B cell (primary cell): ENCODE measurements around the gene COPS8. TPM values are rescaled to one million over a fixed set of nuclear protein-coding genes. Genes with fewer than 3 reads are reported as not detected.

Experiments used
- ATAC-seq: fragments of 200-7000 bp; cut with Tn5 transposase; one replicate; pipeline ENCODE4 v1.10.0; 2021; ENCODE audit warnings: low read depth, mild to moderate bottlenecking, moderate number of reproducible peaks, moderate library complexity
- CTCF ChIA-PET: fragments of 350-600 bp; sonication (Branson Sonifier 250); formaldehyde crosslinking; loops from one replicate; lab custom pipeline; 2021; ENCODE audit warnings: antibody characterized with exemption, inconsistent platforms; lab: Charles Lee
- POLR2A ChIA-PET: fragments of 350-600 bp; sonication (Branson Sonifier 250); formaldehyde crosslinking; loops from one replicate; lab custom pipeline; 2021; ENCODE audit warnings: antibody characterized with exemption; lab: Charles Lee
- DNase-seq: peaks from one replicate; pipeline ENCODE4 v3.0.0; 2013
- H2AFZ ChIP-seq: 2 replicates; pipeline ENCODE4 v1.6.1; 2012; ENCODE audit warnings: mild to moderate bottlenecking, low read depth, low read length; ENCODE audit not compliant: insufficient read depth, poor library complexity, severe bottlenecking
- H3K27ac ChIP-seq, 2 donors: 1 replicate in 1 of 2; 2 replicates in 1 of 2; pipeline ENCODE4 v1.5.1; 2012 to 2013; ENCODE audit warnings: low read length in 2 of 2, mild to moderate bottlenecking in 2 of 2, moderate library complexity in 1 of 2
- H3K27me3 ChIP-seq, 4 experiments: fragments of 200-600 bp in 1 of 4; sonication (generic) in 1 of 4; replicated peaks in 1 of 4; 1 replicate in 2 of 4; 2 replicates in 2 of 4; pipeline versions ENCODE4 v1.6.1 to v1.7.0; 2013 to 2016; ENCODE audit warnings: low read length in 3 of 4, mild to moderate bottlenecking in 2 of 4, mixed read lengths in 1 of 4, moderate library complexity in 1 of 4; ENCODE audit not compliant: insufficient read depth in 4 of 4, control insufficient read depth in 3 of 4; ENCODE audit errors: control extremely low read depth in 1 of 4
- H3K36me3 ChIP-seq, 2 experiments: replicated peaks in 1 of 2; 1 replicate in 1 of 2; 2 replicates in 1 of 2; pipeline versions ENCODE4 v1.6.1 to v1.7.1; 2013; ENCODE audit warnings: low read length in 1 of 2; ENCODE audit not compliant: insufficient read depth in 2 of 2, control insufficient read depth in 1 of 2; ENCODE audit errors: control extremely low read depth in 1 of 2, extremely low read depth in 1 of 2
- H3K4me1 ChIP-seq, 2 donors: fragments of 200-600 bp in 1 of 2; sonication (generic) in 1 of 2; 1 replicate in 1 of 2; 2 replicates in 1 of 2; pipeline versions ENCODE4 v1.5.1 to v1.6.1; 2013 to 2017; ENCODE audit warnings: low read length in 2 of 2; ENCODE audit not compliant: control insufficient read depth in 2 of 2, insufficient read depth in 2 of 2
- H3K4me2 ChIP-seq: replicated peaks from 2 replicates; pipeline ENCODE3; 2012; ENCODE audit warnings: mild to moderate bottlenecking, low read depth, low read length; ENCODE audit not compliant: poor library complexity, severe bottlenecking
- H3K4me3 ChIP-seq, 5 experiments: fragments of 200-600 bp in 1 of 5; sonication (generic) in 1 of 5; 1 replicate in 3 of 5; 2 replicates in 2 of 5; pipeline versions ENCODE4 v1.5.1 to v1.7.0; 2011 to 2016; ENCODE audit warnings: low read length in 4 of 5, mild to moderate bottlenecking in 4 of 5, low read depth in 2 of 5, control low read depth in 1 of 5, moderate library complexity in 1 of 5; ENCODE audit not compliant: insufficient read depth in 1 of 5; ENCODE audit errors: control extremely low read depth in 1 of 5, extremely low read depth in 1 of 5
- H3K79me2 ChIP-seq: fragments of 200-600 bp; sonication (generic); one replicate; pipeline ENCODE4 v1.6.0; 2016; ENCODE audit warnings: low read length; ENCODE audit not compliant: control insufficient read depth, insufficient read depth
- H3K9ac ChIP-seq: fragments of 200-600 bp; sonication (generic); 2 replicates; pipeline ENCODE4 v1.6.1; 2017; ENCODE audit warnings: mild to moderate bottlenecking, low read length, moderate library complexity
- H3K9me3 ChIP-seq, 3 donors: one replicate each; pipeline versions ENCODE4 v1.6.1 to v1.7.1; 2013; ENCODE audit warnings: low read length in 2 of 3; ENCODE audit not compliant: control insufficient read depth in 2 of 3, insufficient read depth in 1 of 3; ENCODE audit errors: control extremely low read depth in 1 of 3
- H4K20me1 ChIP-seq: 2 replicates; pipeline ENCODE4 v1.6.0; 2012; ENCODE audit warnings: mild to moderate bottlenecking, low read length; ENCODE audit not compliant: insufficient read depth, control insufficient read depth, poor library complexity, severe bottlenecking
- H3K27ac Mint-ChIP-seq: one replicate; pipeline ENCODE4 v1.8.0; 2021; ENCODE audit warnings: mixed read lengths
- H3K27me3 Mint-ChIP-seq: one replicate; pipeline ENCODE4 v1.8.0; 2021; ENCODE audit warnings: mixed read lengths
- H3K4me1 Mint-ChIP-seq: one replicate; pipeline ENCODE4 v1.8.0; 2021; ENCODE audit warnings: mixed read lengths
- H3K4me3 Mint-ChIP-seq: one replicate; pipeline ENCODE4 v1.8.0; 2021; ENCODE audit warnings: mixed read lengths
- H3K9me3 Mint-ChIP-seq: one replicate; pipeline ENCODE4 v1.8.0; 2022; ENCODE audit warnings: mixed read lengths; ENCODE audit not compliant: insufficient read depth
- EZH2 ChIP-seq: IDR thresholded peaks from 2 replicates; pipeline ENCODE4 v1.6.1; 2012; ENCODE audit warnings: borderline replicate concordance, low read depth, mild to moderate bottlenecking, moderate library complexity, low read length; ENCODE audit not compliant: insufficient read depth, poor library complexity, severe bottlenecking
- WGBS: methylation state at CpG from one replicate; pipeline ENCODE4 v1.1.5; 2013; ENCODE audit warnings: missing lambda C conversion rate; ENCODE audit not compliant: insufficient coverage; 5-methylcytosine and 5-hydroxymethylcytosine counted together
- intact Hi-C: fragments of 100-400 bp; cut with micrococcal nuclease; formaldehyde crosslinking; loops from one replicate; pipeline ENCODE4 v1.10.0; 2022
- polyA plus RNA-seq: library from polyadenylated mRNA; depleted of rRNA; stranded (reverse); fragments of >200 nt; gene quantifications from 2 replicates; pipeline ENCODE4 v1.2.3, GENCODE V29; 2012
- total RNA-seq, 2 donors: library from RNA; stranded (reverse); fragments of 120-200 nt in 1 of 2; gene quantifications; 1 replicate in 1 of 2; 2 replicates in 1 of 2; pipeline versions ENCODE4 v1.2.3 to v1.2.4, GENCODE V29; 2013 to 2022
- TF ChIP-seq, protein P1 (sequence below): fragments of 200-600 bp; IDR thresholded peaks from one replicate; pipeline ENCODE4 v1.8.0; 2022; ENCODE audit warnings: antibody characterized with exemption, mild to moderate bottlenecking

The COPS8 gene
- total and polyA plus RNA-seq, 2 donors (not counting 1 experiment from before 2014, with no cell fraction given), result 21.7 to 34.2 TPM

DNA sequence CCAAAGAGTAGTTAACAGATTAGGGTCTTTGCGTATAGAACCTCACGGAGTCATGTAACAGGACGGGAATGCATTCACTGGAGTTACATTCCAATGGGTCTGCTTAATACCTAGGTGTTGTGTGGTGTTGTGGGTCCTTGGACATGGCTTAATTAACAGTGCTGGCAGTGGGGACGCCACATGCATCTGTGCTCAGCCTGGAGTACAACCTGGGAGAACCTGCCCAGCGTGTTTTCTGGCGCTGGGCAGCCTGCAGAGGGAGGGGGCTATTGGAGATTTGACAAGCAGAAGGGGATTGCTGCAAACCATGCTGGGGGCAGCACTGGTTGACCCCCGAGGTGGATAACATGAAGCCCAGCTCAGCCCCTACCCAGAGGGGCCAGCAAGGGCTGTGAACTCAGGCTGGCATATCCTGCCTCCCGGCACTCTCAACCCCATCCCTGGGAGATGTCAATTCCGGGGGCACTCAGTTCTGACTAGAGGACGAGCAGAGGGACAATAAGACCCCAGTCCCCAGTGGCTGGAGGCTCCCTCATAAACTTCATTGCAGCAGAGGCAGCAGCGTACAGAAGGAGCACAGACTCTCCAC is 29.3 kb upstream of the COPS8 start:
- 100% methylated on average over 9 of the region's 11 CpGs for WGBS
- no peak overlapping the region for H3K27ac Mint-ChIP-seq

DNA sequence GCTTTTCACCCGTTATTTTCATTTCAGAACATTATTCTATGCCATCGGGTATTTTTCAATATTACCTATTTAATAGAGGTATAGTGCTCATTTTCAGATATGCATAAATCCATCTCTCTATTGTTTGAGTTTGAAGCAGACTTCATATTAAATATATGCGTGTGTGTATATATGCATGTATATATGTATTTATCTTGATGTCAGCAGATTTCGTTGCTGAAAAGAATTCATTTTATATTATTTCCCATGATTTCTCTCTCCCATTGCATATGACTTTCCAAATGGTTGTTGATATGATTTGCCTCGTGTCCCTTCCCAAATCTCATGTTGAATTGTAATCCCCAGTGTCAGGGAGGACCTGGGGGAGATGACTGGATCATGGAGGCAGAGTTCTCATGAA is 28.6 kb upstream of the COPS8 start:
- no peaks in the 10 kb centered on the region for H3K36me3 ChIP-seq
- H3K9ac ChIP-seq, result no peak overlapping the region
- Mint-ChIP-seq H3K4me3 (no peak overlapping the region), H3K27me3 (peaks cover 13% of the 10 kb centered on the region), H3K4me1 (peaks cover 36% of the 10 kb centered on the region), H3K9me3 (no peaks in the 10 kb centered on the region), H3K27ac (no peak overlapping the region)
- POLR2A ChIA-PET, result no interaction called here
- ATAC-seq (no peak), DNase-seq (no peak)
- H3K4me2 ChIP-seq, result no peak overlapping the region
- no peak overlapping the region for H2AFZ ChIP-seq
- no peaks in the 10 kb centered on the region for H3K9me3 ChIP-seq
- no CpG with 5 or more reads among the region's 5 CpGs for WGBS
- peaks cover 21 to 33% of the 10 kb centered on the region in 2 donors for H3K4me1 ChIP-seq
- no peaks in the 10 kb centered on the region for H4K20me1 ChIP-seq
- TF ChIP-seq EZH2, result no peak
- TF ChIP-seq, protein P1, sequence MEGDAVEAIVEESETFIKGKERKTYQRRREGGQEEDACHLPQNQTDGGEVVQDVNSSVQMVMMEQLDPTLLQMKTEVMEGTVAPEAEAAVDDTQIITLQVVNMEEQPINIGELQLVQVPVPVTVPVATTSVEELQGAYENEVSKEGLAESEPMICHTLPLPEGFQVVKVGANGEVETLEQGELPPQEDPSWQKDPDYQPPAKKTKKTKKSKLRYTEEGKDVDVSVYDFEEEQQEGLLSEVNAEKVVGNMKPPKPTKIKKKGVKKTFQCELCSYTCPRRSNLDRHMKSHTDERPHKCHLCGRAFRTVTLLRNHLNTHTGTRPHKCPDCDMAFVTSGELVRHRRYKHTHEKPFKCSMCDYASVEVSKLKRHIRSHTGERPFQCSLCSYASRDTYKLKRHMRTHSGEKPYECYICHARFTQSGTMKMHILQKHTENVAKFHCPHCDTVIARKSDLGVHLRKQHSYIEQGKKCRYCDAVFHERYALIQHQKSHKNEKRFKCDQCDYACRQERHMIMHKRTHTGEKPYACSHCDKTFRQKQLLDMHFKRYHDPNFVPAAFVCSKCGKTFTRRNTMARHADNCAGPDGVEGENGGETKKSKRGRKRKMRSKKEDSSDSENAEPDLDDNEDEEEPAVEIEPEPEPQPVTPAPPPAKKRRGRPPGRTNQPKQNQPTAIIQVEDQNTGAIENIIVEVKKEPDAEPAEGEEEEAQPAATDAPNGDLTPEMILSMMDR, result no peak
- H3K27me3 ChIP-seq, result peaks cover 0 to 3% (median 1%) of the 10 kb centered on the region in 4 experiments
- intact Hi-C loops, result no loop called here
- CTCF ChIA-PET, result interaction anchor here (0.7 to 1.2 kb wide), 2 partner anchors 28 to 1232 kb away, joined by 3 read pairs; no protein-coding TSS in a partner anchor
- H3K79me2 ChIP-seq, result no peaks in the 10 kb centered on the region
- H3K27ac ChIP-seq, result no peak overlapping the region
- no peak overlapping the region for H3K4me3 ChIP-seq

More for the DNA sequence above, 29.3 kb upstream of the COPS8 start:
- TF ChIP-seq EZH2, result no peak
- TF ChIP-seq, protein P1, result no peak
- Mint-ChIP-seq H3K27me3 (peaks cover 13% of the 10 kb centered on the region), H3K4me1 (peaks cover 36% of the 10 kb centered on the region), H3K4me3 (no peak overlapping the region), H3K9me3 (no peaks in the 10 kb centered on the region)
- ChIA-PET CTCF (no interaction called here), POLR2A (no interaction called here)
- no peak overlapping the region for H3K4me2 ChIP-seq
- H3K4me1 ChIP-seq, result peaks cover 21 to 33% of the 10 kb centered on the region in 2 donors
- no peak overlapping the region for H2AFZ ChIP-seq
- H3K4me3 ChIP-seq, result no peak overlapping the region
- DNase-seq (no peak), ATAC-seq (no peak)
- no peak overlapping the region for H3K27ac ChIP-seq
- intact Hi-C loops, result no loop called here
- no peaks in the 10 kb centered on the region for H3K79me2 ChIP-seq
- H3K27me3 ChIP-seq, result peaks cover 0 to 6% (median 1%) of the 10 kb centered on the region in 4 experiments
- no peaks in the 10 kb centered on the region for H4K20me1 ChIP-seq
- H3K9me3 ChIP-seq, result no peaks in the 10 kb centered on the region
- H3K9ac ChIP-seq, result no peak overlapping the region
- no peaks in the 10 kb centered on the region for H3K36me3 ChIP-seq
